ENCODE measurements around the gene CNTF.

CNTF gene

DNA sequence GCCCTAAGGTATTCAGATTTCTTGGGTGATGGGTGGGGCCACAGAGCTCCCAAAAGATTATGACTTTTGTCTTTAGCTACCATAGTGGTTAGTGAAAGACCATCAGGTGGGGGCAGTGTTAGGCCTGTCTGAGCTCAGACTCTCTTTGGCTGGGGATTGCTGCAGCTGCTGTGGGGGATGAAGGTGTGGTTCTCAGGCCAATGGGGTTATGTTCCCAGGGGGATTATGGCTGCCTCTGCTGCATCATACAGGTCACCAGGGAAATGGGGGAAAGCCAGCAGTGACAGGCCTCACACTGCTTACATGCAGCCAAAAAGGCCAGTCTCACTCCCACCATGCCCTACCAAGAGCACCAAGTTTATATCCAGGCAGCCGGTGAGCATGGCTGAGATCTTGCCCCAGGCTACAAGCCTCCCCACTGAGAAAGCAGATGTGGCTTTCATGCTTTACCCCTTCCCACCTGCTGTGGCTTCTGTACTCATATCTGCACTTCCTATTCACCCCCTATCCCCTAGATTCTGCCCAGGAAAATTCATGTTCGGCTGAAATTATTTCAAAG lies 24.8 kb downstream of the CNTF start:
- no peak overlapping the region for H3K27ac ChIP-seq (ENCODE audit: low read depth, low read length, poor library complexity, severe bottlenecking)
- no peaks in the 10 kb centered on the region for H3K4me1 ChIP-seq (ENCODE audit: insufficient read depth, low read length, severe bottlenecking)
- H3K9me3 ChIP-seq (ENCODE audit: low read length), result peaks cover 6% of the 10 kb centered on the region; the same call in 1 of the 2 replicates
- no peaks in the 10 kb centered on the region for H4K20me1 ChIP-seq (ENCODE audit: insufficient read depth, low read length)
- no peaks in the 10 kb centered on the region for H3K79me2 ChIP-seq (ENCODE audit: insufficient read depth, low read length)
- H3K36me3 ChIP-seq (ENCODE audit: insufficient read depth, low read length), result no peaks in the 10 kb centered on the region
- TF ChIP-seq, protein P1, sequence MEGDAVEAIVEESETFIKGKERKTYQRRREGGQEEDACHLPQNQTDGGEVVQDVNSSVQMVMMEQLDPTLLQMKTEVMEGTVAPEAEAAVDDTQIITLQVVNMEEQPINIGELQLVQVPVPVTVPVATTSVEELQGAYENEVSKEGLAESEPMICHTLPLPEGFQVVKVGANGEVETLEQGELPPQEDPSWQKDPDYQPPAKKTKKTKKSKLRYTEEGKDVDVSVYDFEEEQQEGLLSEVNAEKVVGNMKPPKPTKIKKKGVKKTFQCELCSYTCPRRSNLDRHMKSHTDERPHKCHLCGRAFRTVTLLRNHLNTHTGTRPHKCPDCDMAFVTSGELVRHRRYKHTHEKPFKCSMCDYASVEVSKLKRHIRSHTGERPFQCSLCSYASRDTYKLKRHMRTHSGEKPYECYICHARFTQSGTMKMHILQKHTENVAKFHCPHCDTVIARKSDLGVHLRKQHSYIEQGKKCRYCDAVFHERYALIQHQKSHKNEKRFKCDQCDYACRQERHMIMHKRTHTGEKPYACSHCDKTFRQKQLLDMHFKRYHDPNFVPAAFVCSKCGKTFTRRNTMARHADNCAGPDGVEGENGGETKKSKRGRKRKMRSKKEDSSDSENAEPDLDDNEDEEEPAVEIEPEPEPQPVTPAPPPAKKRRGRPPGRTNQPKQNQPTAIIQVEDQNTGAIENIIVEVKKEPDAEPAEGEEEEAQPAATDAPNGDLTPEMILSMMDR (IDR thresholded peaks at IDR 0.05; ENCODE audit: low read length), result no peak
- no peak for TF ChIP-seq EZH2 (IDR thresholded peaks at IDR 0.05; ENCODE audit: borderline replicate concordance, low read length)
- no peak overlapping the region for H3K9ac ChIP-seq (ENCODE audit: low read length)
- H3K27me3 ChIP-seq (ENCODE audit: insufficient read depth, low read length), result no peaks in the 10 kb centered on the region
- H3K4me2 ChIP-seq (ENCODE audit: low read length), result no peak overlapping the region
- no peaks in the 10 kb centered on the region for H3K9me2 ChIP-seq (ENCODE audit: low read depth, low read length)
- H3F3A ChIP-seq (ENCODE audit: insufficient read depth, low read length), result no peaks in the 10 kb centered on the region
- no peak overlapping the region for H3K4me3 ChIP-seq (ENCODE audit: low read depth, low read length, poor library complexity, severe bottlenecking)
- H2AFZ ChIP-seq (ENCODE audit: low read length), result no peak overlapping the region

DNA sequence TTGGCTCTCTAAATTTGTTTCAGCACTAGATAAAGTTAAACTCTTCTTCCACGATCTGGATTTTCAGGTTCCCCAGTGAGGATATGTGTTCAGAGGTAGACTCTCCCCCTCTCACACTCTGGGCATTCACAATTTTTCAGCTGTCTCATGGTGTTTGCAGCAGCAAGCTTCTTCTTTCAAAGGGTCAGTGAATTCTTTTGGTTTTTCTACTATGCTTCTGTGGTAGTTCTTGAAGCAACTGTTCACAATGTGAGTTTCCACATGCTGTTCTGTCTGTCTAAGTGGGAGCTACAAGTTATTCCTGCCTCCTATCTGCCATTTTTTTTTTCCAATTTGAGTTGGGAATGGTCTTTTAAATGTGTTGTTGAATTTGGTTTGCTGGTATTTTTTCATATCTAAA lies 25.4 kb downstream of the CNTF start:
- Histone ChIP-seq H3K79me2 (ENCODE audit: insufficient read depth, low read length) (no peaks in the 10 kb centered on the region), H2AFZ (ENCODE audit: low read length) (no peak overlapping the region), H3K4me2 (ENCODE audit: low read length) (no peak overlapping the region), H3K36me3 (ENCODE audit: insufficient read depth, low read length) (no peaks in the 10 kb centered on the region), H3K9ac (ENCODE audit: low read length) (no peak overlapping the region), H3K4me1 (ENCODE audit: insufficient read depth, low read length, severe bottlenecking) (no peaks in the 10 kb centered on the region), H4K20me1 (ENCODE audit: insufficient read depth, low read length) (no peaks in the 10 kb centered on the region), H3K9me3 (ENCODE audit: low read length) (peaks cover 6% of the 10 kb centered on the region; the same call in 1 of the 2 replicates), H3K9me2 (ENCODE audit: low read depth, low read length) (no peaks in the 10 kb centered on the region), H3F3A (ENCODE audit: insufficient read depth, low read length) (no peaks in the 10 kb centered on the region), H3K27ac (ENCODE audit: low read depth, low read length, poor library complexity, severe bottlenecking) (no peak overlapping the region), H3K4me3 (ENCODE audit: low read depth, low read length, poor library complexity, severe bottlenecking) (no peak overlapping the region), H3K27me3 (ENCODE audit: insufficient read depth, low read length) (no peaks in the 10 kb centered on the region)
- TF ChIP-seq, protein P1 (IDR thresholded peaks at IDR 0.05; ENCODE audit: low read length), result no peak
- TF ChIP-seq EZH2 (IDR thresholded peaks at IDR 0.05; ENCODE audit: borderline replicate concordance, low read length), result no peak

DNA sequence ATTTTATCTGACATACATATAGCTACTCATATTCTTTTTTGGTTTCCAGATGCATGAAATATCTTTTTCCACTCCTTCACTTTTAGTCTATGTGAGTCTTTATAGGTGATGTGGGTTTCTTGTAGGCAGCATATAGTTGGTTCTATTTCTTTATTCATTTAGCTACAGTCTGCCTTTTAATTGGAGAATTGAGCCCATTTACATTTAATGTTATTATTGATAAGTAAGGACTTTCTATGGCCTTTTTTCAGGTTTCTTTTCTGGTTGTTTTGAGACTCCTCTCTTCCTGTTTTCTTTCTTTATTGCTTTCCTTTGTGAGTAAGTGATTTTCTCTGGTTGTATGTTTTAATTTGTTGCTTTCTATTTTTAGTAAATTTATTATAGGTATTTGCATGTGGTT lies 27.2 kb downstream of the CNTF start:
- no peaks in the 10 kb centered on the region for H3K27me3 ChIP-seq (ENCODE audit: insufficient read depth, low read length)
- no peaks in the 10 kb centered on the region for H3F3A ChIP-seq (ENCODE audit: insufficient read depth, low read length)
- H3K9me3 ChIP-seq (ENCODE audit: low read length), result peaks cover 6% of the 10 kb centered on the region; the same call in 1 of the 2 replicates
- no peak overlapping the region for H3K4me2 ChIP-seq (ENCODE audit: low read length)
- no peaks in the 10 kb centered on the region for H4K20me1 ChIP-seq (ENCODE audit: insufficient read depth, low read length)
- no peak overlapping the region for H2AFZ ChIP-seq (ENCODE audit: low read length)
- no peak overlapping the region for H3K27ac ChIP-seq (ENCODE audit: low read depth, low read length, poor library complexity, severe bottlenecking)
- TF ChIP-seq, protein P1 (IDR thresholded peaks at IDR 0.05; ENCODE audit: low read length), result no peak
- no peak for TF ChIP-seq EZH2 (IDR thresholded peaks at IDR 0.05; ENCODE audit: borderline replicate concordance, low read length)
- H3K4me3 ChIP-seq (ENCODE audit: low read depth, low read length, poor library complexity, severe bottlenecking), result no peak overlapping the region
- no peak overlapping the region for H3K9ac ChIP-seq (ENCODE audit: low read length)
- no peaks in the 10 kb centered on the region for H3K9me2 ChIP-seq (ENCODE audit: low read depth, low read length)
- no peaks in the 10 kb centered on the region for H3K79me2 ChIP-seq (ENCODE audit: insufficient read depth, low read length)
- no peaks in the 10 kb centered on the region for H3K36me3 ChIP-seq (ENCODE audit: insufficient read depth, low read length)
- H3K4me1 ChIP-seq (ENCODE audit: insufficient read depth, low read length, severe bottlenecking), result no peaks in the 10 kb centered on the region
